HG03045 (cell line): ENCODE data around the gene RUFY3.
"Not testable (repeated sequence)": the region's sequence is repeated elsewhere in the genome, so short reads cannot be mapped to it uniquely, and the experiment has no call there.

Source experiments
- ATAC-seq: cut with Tn5 transposase; IDR thresholded peaks from one replicate; pipeline ENCODE4 v1.9.1; 2021; ENCODE audit warnings: mild to moderate bottlenecking, moderate library complexity; ENCODE audit not compliant: unreplicated experiment

The RUFY3 gene

DNA sequence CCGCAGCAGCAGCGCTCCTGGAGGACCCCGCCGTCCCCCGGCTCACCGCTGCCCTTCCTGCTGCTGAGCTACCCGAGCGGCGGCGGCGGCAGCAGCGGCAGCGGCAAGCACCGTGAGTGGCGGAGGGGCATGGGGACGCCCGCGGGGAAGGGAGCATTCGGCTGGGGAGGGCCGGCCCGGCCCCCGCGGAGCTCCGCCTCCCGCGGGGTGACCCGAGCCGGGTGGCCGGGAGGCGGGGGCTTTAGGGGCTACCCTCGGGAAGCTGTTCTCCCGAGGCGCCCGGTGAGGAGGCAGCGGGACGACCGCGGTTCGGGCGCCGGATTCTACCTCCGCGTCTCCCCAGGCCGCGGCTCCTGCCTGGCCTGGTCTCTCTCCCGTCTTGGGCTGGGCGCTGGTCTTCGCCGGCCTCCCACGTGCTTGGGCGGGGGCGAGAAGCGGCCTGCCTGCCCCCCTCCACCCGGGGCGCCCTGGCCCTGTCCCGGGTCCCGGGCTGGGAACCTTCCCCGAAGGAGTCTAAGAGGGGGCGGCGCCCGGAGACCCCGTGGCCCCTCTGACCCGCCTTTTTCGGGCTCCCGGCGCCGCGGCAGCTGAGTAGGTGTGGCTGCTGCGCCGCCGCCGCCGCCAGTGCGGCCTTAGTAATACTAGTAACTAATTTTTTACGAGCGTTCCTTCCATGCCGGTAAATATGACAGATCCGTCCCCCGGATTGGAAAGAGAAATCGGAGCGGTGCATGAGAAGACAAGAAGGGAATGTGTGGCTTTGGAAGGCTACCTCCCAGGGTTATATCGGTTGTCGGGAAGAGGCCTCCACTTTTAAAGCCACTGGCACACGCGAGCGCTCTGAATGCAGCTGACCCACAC, 16.4 kb upstream of the RUFY3 start:
- peak; percentile 62 for ATAC-seq

DNA sequence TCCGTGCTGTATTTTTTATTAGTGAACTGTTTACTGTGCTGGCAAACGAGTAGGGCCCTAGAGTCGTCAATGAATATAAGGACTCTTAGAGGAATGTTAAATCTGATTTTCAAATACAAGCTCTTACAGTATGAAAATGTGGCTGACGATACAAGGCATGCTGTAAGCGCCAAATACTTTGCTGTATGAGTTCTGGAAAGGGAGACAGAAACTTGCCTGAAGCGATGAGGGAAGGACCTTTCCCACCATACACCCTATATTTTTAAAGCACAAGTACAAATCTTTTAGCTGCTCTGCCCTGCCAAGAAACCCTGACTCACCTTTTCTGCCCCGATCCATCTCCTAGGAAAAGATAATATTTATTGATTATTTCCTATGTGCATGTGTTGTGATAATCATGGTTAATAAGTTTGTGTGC, 15.7 kb upstream of the RUFY3 start:
- no peak for ATAC-seq

DNA sequence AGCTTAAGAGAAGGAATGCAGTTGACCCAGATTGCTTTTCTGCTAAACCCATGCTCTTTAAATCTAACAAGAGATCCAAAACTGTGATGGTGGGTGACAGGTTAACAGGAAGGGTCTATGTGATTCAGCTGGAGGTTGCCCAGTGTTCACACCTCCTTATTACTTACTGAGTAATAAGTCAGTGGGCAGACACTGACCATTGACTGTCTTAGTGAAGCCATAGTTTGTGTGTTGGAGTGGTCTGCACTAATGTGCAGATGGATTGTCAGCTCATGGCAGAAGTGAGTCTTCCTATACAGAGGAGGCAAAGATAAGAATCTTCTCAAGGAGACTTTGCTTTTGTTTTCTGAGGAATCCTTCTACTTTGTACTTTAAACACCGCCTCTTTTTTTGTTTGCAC, 15.2 kb upstream of the RUFY3 start:
- no peak for ATAC-seq

DNA sequence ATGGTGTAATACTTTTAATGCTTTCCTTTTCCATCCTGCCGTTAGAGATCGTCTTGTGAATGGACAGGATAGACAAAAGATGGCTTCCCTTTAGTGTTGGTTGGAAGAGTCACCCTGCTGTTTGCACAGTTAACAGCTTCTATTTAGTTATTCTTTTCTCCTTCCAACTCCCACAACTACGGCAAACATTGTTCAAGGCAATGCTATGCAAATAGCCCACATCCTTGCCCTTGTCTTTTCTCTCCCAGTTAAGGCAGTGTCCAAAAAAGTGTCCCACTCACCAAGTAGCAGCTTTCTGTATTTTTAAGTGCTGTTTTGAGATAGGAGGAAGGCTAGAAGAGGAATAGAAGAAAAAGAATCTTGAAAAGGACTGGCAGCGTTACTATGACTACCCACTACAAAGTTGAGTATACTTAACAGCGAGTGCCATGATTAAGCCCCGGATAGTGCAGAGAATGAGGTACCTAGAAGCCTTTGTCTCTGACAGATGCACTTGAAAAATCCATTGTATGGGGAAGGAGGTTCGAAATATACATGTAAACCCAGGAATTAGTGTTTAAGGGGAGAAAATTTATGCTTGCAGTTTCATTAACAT, 12.1 kb upstream of the RUFY3 start:
- no peak for ATAC-seq

DNA sequence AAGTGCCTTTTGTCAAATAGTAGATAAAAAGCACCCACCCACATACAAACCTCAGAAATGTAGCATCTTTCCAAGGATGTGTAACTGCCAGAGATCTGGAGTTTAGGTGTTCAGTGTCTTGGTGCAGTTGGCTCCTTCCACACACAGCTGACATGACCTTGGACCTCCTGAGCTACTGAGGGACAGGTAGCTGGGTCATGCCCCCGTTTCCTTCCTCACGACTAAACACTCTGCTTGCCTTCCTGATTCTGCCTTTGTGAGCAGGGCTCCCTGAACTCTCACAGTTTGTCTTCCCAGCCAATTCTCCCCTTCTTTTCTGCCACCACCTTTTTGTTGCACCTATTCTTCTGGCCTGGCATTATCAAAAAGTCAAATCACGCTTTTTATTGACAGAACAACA, 10.2 kb upstream of the RUFY3 start:
- no peak for ATAC-seq

DNA sequence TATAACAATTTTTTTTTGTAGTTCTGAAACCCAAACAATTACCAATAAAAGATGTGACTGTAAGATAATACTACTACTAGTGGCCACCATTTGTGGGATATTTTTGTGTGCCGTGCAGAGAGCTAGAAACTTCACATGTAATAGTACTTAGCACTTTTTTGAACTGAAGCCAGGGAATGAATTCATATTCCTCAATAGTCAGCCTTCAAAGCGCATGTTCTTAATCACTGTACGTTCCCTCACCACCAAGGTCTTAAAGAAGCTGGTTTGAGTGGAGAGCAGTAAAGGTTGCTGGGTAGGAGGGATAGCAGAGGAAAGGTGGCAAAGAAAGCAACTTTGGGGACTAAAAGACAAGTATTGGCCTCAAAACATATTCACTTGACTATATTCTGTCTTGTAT, 9.6 kb upstream of the RUFY3 start:
- ATAC-seq, result no peak

DNA sequence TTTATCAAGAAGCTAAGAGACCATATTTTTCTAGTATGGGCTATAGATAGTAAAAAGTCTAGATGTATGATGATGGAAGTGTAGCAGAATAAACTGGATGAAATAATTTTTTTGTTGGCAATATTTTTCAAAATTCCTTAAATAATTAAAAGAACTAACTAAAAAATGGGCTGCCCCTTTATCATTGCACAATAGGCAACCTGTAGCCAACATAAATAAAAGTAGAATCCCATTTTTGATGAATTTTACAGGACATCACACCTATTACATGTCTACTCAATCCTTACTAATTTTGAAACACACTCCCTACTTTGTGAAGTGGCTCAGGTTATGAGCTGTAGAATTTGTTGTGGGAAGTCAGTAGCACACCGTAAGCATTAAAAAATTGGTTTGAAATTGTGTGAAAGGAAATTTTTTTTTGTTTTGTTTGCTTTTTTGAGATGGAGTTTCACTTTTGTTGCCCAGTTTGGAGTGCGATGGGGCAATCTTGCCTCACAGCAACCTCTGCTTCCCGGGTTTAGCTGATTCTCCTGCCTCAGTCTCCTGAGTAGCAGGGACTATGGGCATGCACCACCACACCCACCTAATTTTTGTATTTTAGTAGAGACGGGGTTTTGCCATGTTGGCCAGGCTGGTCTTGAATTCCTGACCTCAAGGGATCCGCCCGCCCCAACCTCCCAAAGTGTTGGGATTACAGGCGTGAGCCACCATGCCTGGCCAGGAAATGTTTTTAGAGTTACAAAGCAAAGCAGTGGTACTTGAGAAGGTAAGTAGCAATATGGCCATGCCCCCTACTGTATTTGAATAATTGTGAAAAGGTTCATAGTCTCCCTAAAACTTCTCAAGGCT, 8.9 kb upstream of the RUFY3 start:
- no peak for ATAC-seq

DNA sequence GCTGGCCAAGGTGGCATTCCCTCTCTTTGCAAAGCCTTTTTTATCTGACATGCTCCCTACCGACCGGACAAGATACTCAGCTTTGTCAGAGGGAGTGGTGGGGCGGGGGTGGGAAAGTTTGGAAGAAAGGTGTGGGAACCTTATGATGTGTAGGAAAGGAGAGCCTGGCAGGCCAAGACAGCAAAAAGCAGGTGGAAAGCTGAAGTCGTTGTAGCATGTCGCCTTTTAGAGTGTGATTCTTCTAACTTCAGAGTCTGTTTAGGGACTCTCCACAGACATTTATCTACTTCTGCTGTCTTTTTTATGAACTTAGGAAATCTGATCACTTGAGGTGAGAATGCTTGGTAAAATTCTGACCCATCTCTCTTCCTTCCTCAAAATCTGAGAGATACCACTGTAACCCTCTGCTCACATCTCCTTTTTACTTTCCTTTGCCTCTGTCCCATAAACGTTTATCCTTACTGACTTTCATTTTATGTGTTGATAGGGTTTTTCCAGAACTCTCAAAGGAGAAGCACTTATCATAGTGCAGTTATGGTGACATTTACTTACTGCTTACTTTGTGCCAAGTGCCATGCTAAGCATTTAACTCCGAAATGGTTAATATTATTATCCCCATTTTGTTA, 8.2 kb upstream of the RUFY3 start:
- ATAC-seq, result peak; percentile 48

DNA sequence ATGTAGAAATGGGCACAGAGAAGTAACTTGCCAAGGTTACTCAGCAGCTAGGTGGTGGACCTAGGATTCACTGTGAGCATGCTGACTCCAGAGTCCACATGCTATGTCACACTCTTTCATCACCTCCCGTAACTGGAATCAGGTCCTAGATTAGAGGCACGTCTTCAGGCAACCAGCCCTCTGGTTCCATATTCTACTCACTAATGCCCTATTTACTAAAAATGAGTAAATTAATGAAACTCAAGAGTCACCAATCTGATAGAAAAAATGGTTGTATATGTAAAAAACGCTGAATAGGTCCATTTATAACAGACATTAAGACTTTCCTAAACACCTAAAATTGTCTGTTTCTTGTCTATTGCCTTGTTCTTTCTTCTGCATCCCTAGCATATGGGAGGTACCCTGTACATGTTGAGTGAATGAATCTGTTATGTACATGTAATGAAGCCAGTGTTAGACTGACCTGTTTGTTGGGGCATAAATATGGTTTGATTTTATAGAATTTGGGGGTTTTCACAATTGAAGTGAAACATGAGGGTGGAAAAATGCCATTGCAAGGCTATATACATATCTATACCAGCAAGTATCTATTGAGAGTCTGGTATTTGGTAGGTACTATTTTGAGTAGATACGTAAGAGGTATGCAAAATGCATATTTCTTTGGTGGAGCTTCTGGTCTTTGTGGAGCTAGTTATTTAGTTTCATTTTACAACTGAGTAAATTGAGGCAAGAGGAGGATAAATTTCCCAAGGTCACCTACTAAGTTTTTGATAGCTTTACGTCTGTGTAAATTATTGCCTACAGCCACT, 7.5 kb upstream of the RUFY3 start:
- peak; percentile 50 for ATAC-seq

DNA sequence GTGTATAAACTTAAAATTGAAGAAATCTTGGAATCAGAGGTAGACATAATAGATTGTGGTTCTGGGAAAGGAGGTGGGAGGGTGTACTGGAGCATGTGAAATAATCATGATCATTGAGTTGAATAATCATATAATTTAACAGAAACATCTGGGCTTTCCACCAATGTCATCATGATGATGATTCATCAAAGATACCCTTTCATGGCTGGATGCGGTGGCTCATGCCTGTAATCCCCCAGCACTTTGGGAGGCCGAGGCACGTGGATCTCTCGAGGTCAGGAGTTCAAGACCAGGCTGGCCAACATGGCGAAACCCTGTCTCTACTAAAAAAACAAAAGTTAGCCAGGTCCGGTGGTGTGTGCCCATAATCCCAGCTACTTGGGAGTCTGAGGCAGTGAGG, 6.7 kb upstream of the RUFY3 start:
- ATAC-seq, result no peak

DNA sequence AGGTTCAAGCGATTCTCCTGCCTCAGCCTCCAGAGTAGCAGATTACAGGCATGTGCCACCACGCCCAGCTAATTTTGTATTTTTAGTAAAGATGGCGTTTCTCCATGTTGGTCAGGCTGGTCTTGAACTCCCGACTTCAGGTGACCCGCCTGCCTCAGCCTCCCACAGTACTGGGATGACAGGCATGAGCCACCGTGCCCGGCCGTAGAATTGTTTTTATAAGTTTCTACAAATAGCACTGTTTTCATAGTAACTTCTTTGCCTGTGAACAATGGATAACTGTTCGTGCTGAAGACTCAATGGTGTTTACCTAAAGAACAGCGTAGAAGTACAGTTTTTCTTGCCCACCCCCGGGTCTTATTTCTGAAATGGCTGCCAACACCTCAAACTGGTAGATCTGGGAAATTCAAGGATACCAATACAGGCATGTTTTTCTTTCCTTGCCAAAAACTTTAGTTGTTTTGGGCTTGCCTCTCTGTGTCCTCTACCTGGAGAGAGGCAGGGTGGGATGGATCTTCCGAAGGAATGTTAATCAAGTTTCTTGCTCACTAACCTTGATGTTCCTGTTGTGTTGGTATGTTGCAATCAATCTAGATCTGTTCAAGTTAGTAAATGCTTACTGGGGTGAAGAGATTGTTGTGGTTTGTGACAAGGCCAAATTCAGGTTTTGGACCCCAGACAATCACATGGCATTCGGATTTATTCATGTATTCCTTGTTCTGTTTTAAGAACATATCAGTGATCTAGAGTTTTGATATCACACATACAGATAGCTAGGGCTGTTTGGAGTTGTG, 2.8 kb upstream of the RUFY3 start:
- ATAC-seq, result no peak

DNA sequence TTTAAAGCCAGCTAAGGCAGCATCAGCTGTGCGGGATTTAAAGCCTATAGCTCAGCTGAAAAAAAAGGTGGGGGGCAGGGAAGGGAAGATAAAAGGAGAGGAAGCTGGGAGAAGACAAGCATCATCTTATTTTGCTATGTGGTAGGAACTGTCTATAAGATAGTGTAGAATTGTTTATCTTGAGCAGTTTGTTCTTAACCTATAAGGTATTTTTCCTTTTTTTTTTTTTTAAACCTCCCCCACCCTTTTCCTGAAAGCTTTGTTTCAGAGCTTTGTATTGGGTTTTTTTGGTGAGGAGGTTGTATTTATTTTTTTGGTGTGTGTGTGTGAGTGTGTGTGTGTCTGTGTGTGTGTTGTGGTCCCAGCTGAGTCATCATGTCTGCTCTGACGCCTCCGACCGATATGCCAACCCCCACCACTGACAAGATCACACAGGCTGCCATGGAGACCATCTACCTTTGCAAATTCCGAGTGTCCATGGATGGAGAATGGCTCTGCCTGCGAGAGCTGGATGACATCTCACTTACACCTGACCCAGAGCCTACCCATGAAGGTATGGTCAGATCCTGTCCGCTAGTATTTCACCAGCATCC, 531 bp downstream of the RUFY3 start:
- no peak for ATAC-seq

DNA sequence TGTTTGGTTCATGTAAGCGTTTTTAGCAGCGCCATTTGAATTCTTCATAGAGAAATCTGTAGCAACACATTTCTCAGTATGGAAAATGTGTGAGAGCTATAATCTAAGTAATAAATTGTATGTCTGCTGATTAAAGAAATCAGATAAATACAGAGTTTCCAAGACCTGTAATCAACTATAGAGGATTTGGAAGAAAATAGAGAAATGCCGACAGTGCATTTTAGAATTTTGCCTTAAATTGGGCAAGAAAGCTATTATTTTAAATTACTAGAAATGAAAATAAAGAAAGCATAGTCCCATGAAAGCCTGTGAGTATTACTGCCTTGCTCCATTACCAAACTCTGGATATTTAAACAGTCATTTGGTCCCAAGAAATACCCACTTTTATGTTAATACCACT, 2.7 kb downstream of the RUFY3 start:
- ATAC-seq, result no peak

DNA sequence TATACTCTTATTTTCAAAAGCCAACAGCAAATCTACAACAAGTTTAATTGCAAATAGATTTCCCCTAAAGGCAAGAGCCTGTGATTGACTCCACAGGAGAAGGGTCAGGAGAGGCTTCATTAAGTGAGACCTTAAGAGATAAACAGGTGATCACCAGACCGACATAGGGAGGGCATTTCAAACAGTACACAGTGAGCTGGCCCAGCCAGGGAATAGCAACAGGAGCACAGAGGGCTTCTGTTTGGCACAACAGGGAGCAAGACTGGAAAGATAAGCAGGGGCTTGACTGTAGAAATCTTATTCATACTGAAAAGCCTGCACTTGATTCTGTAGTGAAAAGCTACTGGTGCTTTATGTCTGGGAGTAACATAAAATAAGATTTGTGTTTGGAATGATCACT, 3.9 kb downstream of the RUFY3 start:
- no peak for ATAC-seq

DNA sequence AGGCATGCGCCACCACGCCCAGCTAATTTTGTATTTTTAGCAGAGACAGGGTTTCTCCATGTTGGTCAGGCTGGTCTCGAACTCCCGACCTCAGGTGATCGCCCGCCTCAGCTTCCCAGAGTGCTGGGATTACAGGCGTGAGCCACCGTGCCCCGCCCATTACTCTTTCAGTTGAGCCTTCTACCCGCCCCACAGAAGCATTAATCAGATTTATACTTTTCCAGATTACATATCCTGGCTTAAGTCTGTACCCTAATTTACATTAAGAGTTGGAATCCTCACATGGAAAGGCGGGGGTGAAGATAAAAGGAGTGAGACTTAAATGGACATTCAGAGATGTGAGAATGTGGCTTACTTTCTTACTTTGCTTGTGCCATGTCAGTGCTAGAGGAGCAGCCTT, 4.8 kb downstream of the RUFY3 start:
- not testable (repeated sequence) for ATAC-seq

DNA sequence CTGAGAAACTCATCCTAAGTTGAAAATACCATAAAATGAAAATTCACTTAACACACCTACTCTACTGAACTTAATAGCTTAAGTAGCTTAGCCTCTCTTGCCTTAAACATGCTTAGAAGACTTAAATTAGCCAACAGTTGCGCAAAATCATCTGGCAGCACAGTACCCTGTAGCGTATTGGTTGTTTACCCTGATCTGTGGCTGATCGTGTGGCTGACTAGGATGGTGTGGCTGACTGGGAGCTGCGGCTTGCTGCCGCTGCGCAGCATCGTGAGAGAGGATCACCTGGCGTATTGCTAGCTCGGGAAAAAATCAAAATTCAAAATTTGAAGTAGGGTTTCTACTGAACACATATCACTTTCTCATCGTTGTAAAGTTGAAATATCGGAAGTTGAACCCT, 6.3 kb downstream of the RUFY3 start:
- ATAC-seq, result no peak

DNA sequence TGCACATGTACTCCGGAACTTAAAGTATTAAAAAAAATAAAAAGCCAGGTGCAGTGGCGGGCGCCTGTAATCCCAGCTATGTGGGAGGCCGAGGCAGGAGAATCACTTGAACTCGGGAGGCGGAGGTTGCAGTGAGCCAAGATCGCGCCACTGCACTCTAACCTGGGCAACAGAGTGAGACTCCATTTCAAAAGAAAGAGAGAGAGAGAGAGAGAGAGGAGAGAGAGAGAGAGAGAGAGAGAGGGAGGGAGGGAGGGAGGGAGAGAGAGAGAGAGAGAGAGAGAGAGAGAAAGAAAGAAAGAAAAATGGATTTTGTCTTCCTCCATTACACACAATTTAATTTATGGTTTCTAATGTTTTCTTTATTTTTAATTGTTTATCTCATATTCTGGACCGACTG, 11.1 kb downstream of the RUFY3 start:
- not testable (repeated sequence) for ATAC-seq

DNA sequence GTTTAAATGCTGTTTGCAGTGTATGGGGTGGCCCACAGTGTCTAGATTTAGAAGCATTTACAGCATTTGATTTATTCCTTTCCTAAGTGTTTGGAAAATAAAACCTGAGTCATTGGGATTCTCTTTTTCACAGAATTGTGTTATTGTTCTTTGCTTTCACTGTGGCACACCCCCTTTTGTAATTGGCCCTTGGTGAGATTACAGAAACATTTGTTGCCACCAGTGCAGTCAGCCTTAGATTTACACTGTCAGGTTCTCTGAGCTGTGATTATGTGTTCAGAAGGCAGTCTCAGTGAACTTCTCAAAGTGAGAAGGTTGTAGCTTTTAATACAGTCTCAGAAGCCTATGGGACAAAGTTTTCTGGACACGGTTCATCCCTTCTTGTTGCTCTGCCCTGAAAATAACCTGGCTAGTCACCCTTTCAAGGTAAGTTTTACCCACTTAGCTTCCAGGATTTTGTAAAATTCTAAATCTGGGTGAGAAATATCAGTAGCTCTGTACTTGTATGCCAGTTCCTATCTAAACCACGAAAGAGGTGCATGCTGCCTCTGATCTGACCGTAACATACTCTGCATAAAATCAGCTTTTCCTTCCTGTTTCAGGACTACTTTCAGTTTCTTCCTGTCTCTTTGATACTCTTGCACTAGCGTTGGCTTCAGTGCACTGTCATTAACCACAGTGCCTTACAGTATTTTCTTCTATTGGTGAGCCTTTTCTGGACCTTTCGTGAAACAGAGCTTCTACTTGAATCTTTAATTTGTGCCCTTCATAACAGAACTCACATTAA, 12.6 kb downstream of the RUFY3 start:
- ATAC-seq, result peak; percentile 87
